H9 (cell line): ENCODE measurements around the gene STAC2. TPM values are rescaled to one million over a fixed set of nuclear protein-coding genes. Genes with fewer than 3 reads are reported as not detected.

Experiments used
- DNase-seq: peaks from one replicate; pipeline ENCODE4 v3.0.0-alpha.2; 2017
- H2AFZ ChIP-seq: one replicate; pipeline ENCODE4 v1.6.1; 2013; ENCODE audit warnings: mild to moderate bottlenecking, low read length, control low read depth, moderate library complexity
- H2AK5ac ChIP-seq: 2 replicates; pipeline ENCODE4 v1.6.1; 2013; ENCODE audit warnings: low read length, control low read depth, mixed read lengths; ENCODE audit not compliant: insufficient read length
- H2BK120ac ChIP-seq: one replicate; pipeline ENCODE4 v1.6.1; 2013; ENCODE audit warnings: low read depth, mild to moderate bottlenecking, low read length, control low read depth, inconsistent platforms; ENCODE audit not compliant: poor library complexity, severe bottlenecking
- H2BK12ac ChIP-seq: 2 replicates; pipeline ENCODE4 v1.6.1; 2013; ENCODE audit warnings: low read length, control low read depth, mixed read lengths, low read depth; ENCODE audit not compliant: insufficient read length
- H2BK15ac ChIP-seq: 2 replicates; pipeline ENCODE4 v1.6.1; 2013; ENCODE audit warnings: low read depth, low read length, control low read depth
- H2BK20ac ChIP-seq: one replicate; pipeline ENCODE4 v1.6.1; 2013; ENCODE audit warnings: low read depth, mild to moderate bottlenecking, low read length, control low read depth, inconsistent platforms; ENCODE audit not compliant: poor library complexity, severe bottlenecking
- H2BK5ac ChIP-seq: 2 replicates; pipeline ENCODE4 v1.6.1; 2013; ENCODE audit warnings: low read length, control low read depth, mixed read lengths; ENCODE audit not compliant: insufficient read length
- H3K14ac ChIP-seq: 2 replicates; pipeline ENCODE4 v1.6.1; 2013; ENCODE audit warnings: low read length, control low read depth; ENCODE audit not compliant: insufficient read depth
- H3K18ac ChIP-seq: 2 replicates; pipeline ENCODE4 v1.6.1; 2013; ENCODE audit warnings: low read depth, mild to moderate bottlenecking, mixed read lengths, low read length, control low read depth; ENCODE audit not compliant: insufficient read length
- H3K23ac ChIP-seq: 2 replicates; pipeline ENCODE4 v1.6.1; 2013; ENCODE audit warnings: low read length, control low read depth, mixed read lengths, low read depth; ENCODE audit not compliant: insufficient read length
- H3K23me2 ChIP-seq: 2 replicates; pipeline ENCODE4 v1.6.1; 2013; ENCODE audit warnings: low read depth, mild to moderate bottlenecking, mixed read lengths, low read length, control low read depth; ENCODE audit not compliant: insufficient read length, poor library complexity, severe bottlenecking
- H3K27ac ChIP-seq: 2 replicates; pipeline ENCODE4 v1.5.1; 2013; ENCODE audit warnings: low read length, control low read depth, mixed read lengths, low read depth; ENCODE audit not compliant: insufficient read length
- H3K27me3 ChIP-seq: 2 replicates; pipeline ENCODE4 v1.6.1; 2013; ENCODE audit warnings: low read length, control low read depth, inconsistent platforms; ENCODE audit not compliant: insufficient read depth
- H3K4ac ChIP-seq: 2 replicates; pipeline ENCODE4 v1.6.1; 2013; ENCODE audit warnings: low read depth, mild to moderate bottlenecking, control low read depth, inconsistent platforms, low read length, moderate library complexity
- H3K4me1 ChIP-seq: 2 replicates; pipeline ENCODE4 v1.6.1; 2013; ENCODE audit warnings: low read length, control low read depth, inconsistent platforms; ENCODE audit not compliant: insufficient read depth
- H3K4me2 ChIP-seq: 2 replicates; pipeline ENCODE4 v1.6.1; 2013; ENCODE audit warnings: low read length, control low read depth, mixed read lengths; ENCODE audit not compliant: insufficient read length, insufficient read depth
- H3K56ac ChIP-seq: 2 replicates; pipeline ENCODE4 v1.6.1; 2013; ENCODE audit warnings: low read depth, mild to moderate bottlenecking, mixed read lengths, low read length, control low read depth; ENCODE audit not compliant: insufficient read length
- H3K79me1 ChIP-seq: 2 replicates; pipeline ENCODE4 v1.6.1; 2013; ENCODE audit warnings: low read depth, mild to moderate bottlenecking, moderate library complexity, low read length, control low read depth, inconsistent platforms; ENCODE audit not compliant: insufficient read depth, poor library complexity, severe bottlenecking
- H3K79me2 ChIP-seq: 2 replicates; pipeline ENCODE4 v1.6.1; 2013; ENCODE audit warnings: low read length, control low read depth, inconsistent platforms; ENCODE audit not compliant: insufficient read depth
- H3K9ac ChIP-seq: 2 replicates; pipeline ENCODE4 v1.6.1; 2013; ENCODE audit warnings: low read length, control low read depth, mixed read lengths; ENCODE audit not compliant: insufficient read length; ENCODE audit errors: extremely low read depth
- H3K9me3 ChIP-seq: one replicate; pipeline ENCODE4 v1.6.1; 2013; ENCODE audit warnings: low read depth, low read length, inconsistent platforms; ENCODE audit not compliant: control insufficient read depth
- H3T11ph ChIP-seq: one replicate; pipeline ENCODE4 v1.6.1; 2013; ENCODE audit warnings: mild to moderate bottlenecking, low read length, control low read depth, inconsistent platforms
- H4K20me1 ChIP-seq: one replicate; pipeline ENCODE4 v1.6.1; 2013; ENCODE audit not compliant: control insufficient read depth, insufficient read length, insufficient read depth
- H4K5ac ChIP-seq: 2 replicates; pipeline ENCODE4 v1.6.1; 2013; ENCODE audit warnings: low read depth, mild to moderate bottlenecking, mixed read lengths, low read length, control low read depth; ENCODE audit not compliant: insufficient read length
- H4K8ac ChIP-seq: replicated peaks from 2 replicates; pipeline ENCODE4 v1.6.1; 2013; ENCODE audit warnings: low read length, control low read depth, mixed read lengths, low read depth; ENCODE audit not compliant: insufficient read length
- H4K91ac ChIP-seq: 2 replicates; pipeline ENCODE4 v1.6.1; 2013; ENCODE audit warnings: low read depth, mild to moderate bottlenecking, moderate library complexity, mixed read lengths, low read length, control low read depth; ENCODE audit not compliant: insufficient read length
- H3K27ac Mint-ChIP-seq, 3 experiments: 2 replicates in 2 of 3; 3 replicates in 1 of 3; pipeline ENCODE4 v1.8.0; 2020 to 2021; ENCODE audit warnings: mixed read lengths in 3 of 3, mild to moderate bottlenecking in 1 of 3, moderate library complexity in 1 of 3
- H3K27me3 Mint-ChIP-seq: 2 replicates; pipeline ENCODE4 v1.8.0; 2021; ENCODE audit warnings: low read depth, mild to moderate bottlenecking, moderate library complexity, mixed read lengths
- H3K36me3 Mint-ChIP-seq, 3 experiments: 2 replicates in 2 of 3; 3 replicates in 1 of 3; pipeline ENCODE4 v1.8.0; 2020 to 2021; ENCODE audit warnings: low read depth in 3 of 3, mixed read lengths in 3 of 3; ENCODE audit not compliant: insufficient read depth in 1 of 3
- H3K4me1 Mint-ChIP-seq, 2 experiments: 2 replicates each; pipeline ENCODE4 v1.8.0; 2020; ENCODE audit warnings: mixed read lengths in 2 of 2
- H3K4me3 Mint-ChIP-seq, 2 experiments: 2 replicates in 1 of 2; 3 replicates in 1 of 2; pipeline ENCODE4 v1.8.0; 2020 to 2021; ENCODE audit warnings: mild to moderate bottlenecking in 2 of 2, mixed read lengths in 2 of 2, moderate library complexity in 1 of 2
- H3K9me3 Mint-ChIP-seq, 2 experiments: 2 replicates in 1 of 2; 3 replicates in 1 of 2; pipeline ENCODE4 v1.8.0; 2020; ENCODE audit warnings: mild to moderate bottlenecking in 2 of 2, mixed read lengths in 2 of 2, moderate library complexity in 1 of 2
- CTCF ChIP-seq: fragments of 200-600 bp; sonication (generic); conservative IDR thresholded peaks from 3 replicates; pipeline ENCODE4 v1.8.0; 2021; ENCODE audit warnings: antibody characterized with exemption, mild to moderate bottlenecking
- WGBS: extraction: QIAGEN DNeasy Blood & Tissue Kit; methylation state at CpG from one replicate; pipeline ENCODE4 v1.1.7; 2013; ENCODE audit warnings: missing lambda C conversion rate, low lambda C conversion rate, mixed read lengths; ENCODE audit not compliant: insufficient read length; ENCODE audit errors: extremely low coverage; 5-methylcytosine and 5-hydroxymethylcytosine counted together
- total RNA-seq: library from RNA; stranded (reverse); gene quantifications from 2 replicates; pipeline ENCODE4 v1.2.1, GENCODE V29; 2021

Gene STAC2
- total RNA-seq, 1 experiment from 2014 or later: 2.5 TPM

GRCh38 chr17:39199820-39200069, 26.0 kb downstream of the STAC2 start:
- WGBS: no CpG with 5 or more reads among the region's 10 CpGs
- Histone ChIP-seq H3K79me2 (peaks cover 9% of the 10 kb centered on the region; the same call in 1 of the 2 replicates), H3K9ac (peak overlapping the region; percentile 99), H4K91ac (no peak overlapping the region), H4K20me1 (no peaks in the 10 kb centered on the region), H2BK5ac (no peak overlapping the region), H3K79me1 (no peaks in the 10 kb centered on the region), H3K23ac (no peak overlapping the region), H2BK12ac (no peak overlapping the region), H4K5ac (no peak overlapping the region), H4K8ac (no peak overlapping the region), H2BK120ac (no peak overlapping the region), H3K18ac (no peak overlapping the region), H3K27me3 (no peaks in the 10 kb centered on the region), H2AK5ac (no peak overlapping the region), H2AFZ (no peak overlapping the region), H3K27ac (peak overlapping the region; percentile 75), H2BK15ac (no peak overlapping the region), H3K14ac (no peak overlapping the region), H3K4me2 (peak overlapping the region; percentile 88), H3K9me3 (no peaks in the 10 kb centered on the region), H3K23me2 (peaks cover 13% of the 10 kb centered on the region), H3K56ac (no peak overlapping the region), H3K4ac (no peak overlapping the region), H3K4me1 (peaks cover 2% of the 10 kb centered on the region; the same call in 1 of the 2 replicates), H2BK20ac (no peak overlapping the region), H3T11ph (no peak overlapping the region)
- H3K4me3 Mint-ChIP-seq: peak overlapping the region; percentile 98
- peak overlapping the region; percentile 99 to 100 (median 100) for H3K27ac Mint-ChIP-seq
- H3K9me3 Mint-ChIP-seq: peaks cover 0 to 7% of the 10 kb centered on the region in 2 experiments; a peak in 1 of 5 replicates
- peak; percentile 93 for DNase-seq
- peaks cover 33 to 44% of the 10 kb centered on the region in 2 experiments for H3K4me1 Mint-ChIP-seq
- peaks cover 37 to 47% (median 47%) of the 10 kb centered on the region in 3 experiments for H3K36me3 Mint-ChIP-seq
- H3K27me3 Mint-ChIP-seq: no peaks in the 10 kb centered on the region
- TF ChIP-seq CTCF: no peak
